Activated CD8-positive, alpha-beta memory T cell treated with anti-CD3 and anti-CD28 coated beads for 24 hours (primary cell): ENCODE data around the gene TINAGL1.
A peak's percentile ranks its signal among the peaks of the same experiment; 100 is the strongest.

Experiments used
- DNase-seq: peaks from one replicate; pipeline ENCODE4 v3.0.0-alpha.2; 2020

Gene TINAGL1

GRCh38 chr1:31609514-31610118 lies 33.3 kb downstream of the TINAGL1 start:
- no peak for DNase-seq

- DNase-seq, result peak; percentile 53
These were observed 38.2 kb downstream of the TINAGL1 start for GRCh38 chr1:31614414-31615005.

GRCh38 chr1:31615414-31615813 lies 39.1 kb downstream of the TINAGL1 start:
- no peak for DNase-seq

DNA sequence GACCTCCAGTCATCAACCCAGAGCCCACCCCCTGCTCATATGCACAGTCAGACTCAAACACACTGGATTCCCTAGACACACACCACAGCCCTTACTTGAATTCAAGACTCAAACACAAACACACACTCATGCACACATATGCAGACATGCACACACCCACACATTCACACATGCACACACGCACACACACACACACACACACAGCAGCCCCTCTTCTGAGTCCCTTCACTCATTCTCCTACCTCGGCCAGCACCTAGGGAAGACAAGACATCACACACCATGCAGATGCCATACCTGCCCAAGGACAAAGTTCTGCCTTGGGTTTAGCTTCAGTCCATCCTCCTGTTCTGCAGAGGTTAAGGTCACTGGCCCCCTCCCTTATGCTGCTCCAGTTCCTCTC lies 39.6 kb downstream of the TINAGL1 start:
- DNase-seq, result no peak

DNA sequence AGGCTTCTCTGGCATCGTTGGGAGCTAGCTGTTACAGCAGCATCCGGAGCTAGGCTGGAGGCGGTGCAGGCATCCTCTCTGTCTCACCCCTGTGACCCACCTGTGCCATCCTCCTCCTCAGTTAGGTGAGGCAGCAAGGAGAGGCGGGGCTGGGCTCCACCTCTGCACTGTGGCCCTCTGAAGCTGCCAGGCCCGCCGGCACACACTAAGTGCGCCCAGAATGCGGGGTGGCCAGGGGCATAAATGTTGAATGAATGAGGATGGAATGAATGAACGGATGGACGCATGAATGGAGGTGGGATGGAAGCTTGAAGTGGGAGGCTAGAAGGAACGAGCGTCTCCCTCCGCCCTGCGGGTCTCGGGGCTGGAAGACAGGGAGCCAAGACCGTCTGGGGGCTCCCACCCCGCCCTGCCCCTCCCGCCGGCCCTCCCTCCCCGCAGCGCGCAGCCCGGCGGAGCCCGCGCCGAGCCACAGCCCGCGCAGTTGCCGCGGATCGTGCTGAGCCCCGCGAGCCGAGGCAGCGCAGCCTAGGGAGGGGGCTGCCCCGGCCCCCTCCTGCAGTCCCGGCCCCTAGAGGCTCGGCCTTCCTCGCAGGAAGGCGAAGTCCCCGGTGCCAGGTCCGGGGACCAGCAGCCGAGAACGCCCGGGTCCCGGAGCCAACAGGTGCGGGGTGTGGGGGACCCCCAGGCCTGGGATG lies 41.1 kb downstream of the TINAGL1 start, which contains the start of gene HCRTR1:
Gene HCRTR1, plus strand, starts transcription at position 472 of the 698 bp plus-strand sequence. CDS start 1,504 bp downstream, outside the sequence.
- no peak for DNase-seq

- peak; percentile 81 for DNase-seq
These were observed 41.8 kb downstream of the TINAGL1 start for GRCh38 chr1:31617916-31618746.

GRCh38 chr1:31618916-31619846 lies 42.9 kb downstream of the TINAGL1 start:
- DNase-seq, result peak; percentile 53

DNA sequence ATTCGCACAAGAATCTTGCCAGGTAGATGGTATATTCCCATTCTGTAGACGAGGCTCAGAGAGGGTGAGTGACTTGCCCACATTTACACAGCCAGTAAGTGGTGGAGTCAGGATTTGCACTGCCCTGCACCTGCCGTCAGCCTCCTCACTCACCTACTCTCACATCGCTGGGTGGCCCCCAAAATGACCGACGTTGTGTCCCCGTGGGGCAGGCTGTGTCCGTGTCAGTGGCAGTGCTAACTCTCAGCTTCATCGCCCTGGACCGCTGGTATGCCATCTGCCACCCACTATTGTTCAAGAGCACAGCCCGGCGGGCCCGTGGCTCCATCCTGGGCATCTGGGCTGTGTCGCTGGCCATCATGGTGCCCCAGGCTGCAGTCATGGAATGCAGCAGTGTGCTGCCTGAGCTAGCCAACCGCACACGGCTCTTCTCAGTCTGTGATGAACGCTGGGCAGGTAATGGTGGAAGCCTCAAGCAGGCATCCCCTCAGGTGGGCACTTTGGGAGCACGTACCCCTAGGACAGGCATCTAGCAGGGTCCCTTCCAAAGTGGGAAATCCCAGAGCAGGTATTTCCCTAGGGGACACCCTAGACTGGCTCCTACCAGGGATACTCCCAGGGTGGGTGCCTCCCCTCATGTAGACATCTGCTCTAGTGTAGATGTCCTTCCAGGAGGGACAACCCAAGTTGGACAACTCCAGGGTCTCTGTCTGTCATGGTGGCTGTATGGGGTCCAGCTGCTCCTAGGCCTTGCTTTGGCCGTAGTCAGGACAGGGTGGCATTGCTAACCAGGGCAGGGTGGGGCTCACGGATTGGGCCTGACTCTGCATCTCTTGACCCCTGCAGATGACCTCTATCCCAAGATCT lies 44.5 kb downstream of the TINAGL1 start:
- peak; percentile 47 for DNase-seq

DNA sequence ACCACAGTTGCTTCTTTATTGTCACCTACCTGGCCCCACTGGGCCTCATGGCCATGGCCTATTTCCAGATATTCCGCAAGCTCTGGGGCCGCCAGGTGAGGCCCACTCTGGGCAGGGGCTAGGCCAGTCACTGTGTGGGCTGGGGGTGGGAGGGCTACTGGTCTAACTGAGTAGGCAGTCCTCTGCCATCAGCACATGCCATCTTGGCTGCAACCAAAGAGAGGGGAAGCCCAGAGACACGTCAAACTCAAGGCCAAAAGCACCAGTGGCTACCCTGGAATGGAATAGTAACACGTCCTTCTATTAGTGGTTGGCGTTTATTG lies 45.1 kb downstream of the TINAGL1 start:
- no peak for DNase-seq

DNA sequence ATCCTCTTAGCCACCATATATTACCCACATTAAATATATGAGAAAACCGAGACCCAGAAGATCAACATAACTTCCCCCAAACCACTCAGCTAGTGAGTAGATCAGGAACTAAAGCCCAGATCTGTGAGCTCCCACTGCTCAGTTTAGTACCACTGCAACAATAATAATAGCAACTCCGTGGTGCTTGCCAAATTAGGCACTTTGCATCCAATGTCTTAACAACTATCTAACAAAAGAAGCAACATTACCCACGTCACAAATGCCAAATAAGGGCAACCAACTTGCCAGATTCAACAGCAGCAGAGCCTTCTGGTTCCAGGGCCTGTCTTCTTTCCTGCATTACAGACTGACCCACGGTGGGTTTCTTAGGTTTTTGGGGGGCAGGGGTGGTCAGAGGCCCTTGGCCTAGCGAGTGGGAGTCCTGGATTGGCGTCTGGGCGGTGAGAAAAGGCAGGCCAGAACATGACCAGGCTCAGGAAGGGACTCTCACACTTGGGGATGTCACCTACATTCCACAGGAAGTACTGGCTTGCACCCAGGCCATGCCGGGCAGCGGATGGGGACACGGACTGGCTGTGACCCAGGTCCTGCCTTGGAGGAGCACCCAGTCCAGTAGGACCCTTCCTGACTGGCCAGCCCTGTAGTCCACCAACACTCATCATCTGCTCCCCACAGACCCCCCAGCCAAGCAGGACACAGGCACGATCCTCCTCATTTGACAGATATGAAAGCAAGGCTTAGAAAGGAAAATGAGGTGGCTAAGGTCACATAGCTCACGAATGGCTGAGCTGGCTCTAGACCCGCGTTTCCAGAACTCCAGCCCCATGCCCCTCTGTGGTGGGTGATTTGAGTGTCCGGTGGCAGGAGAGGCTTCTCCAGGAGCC lies 45.8 kb downstream of the TINAGL1 start:
- no peak for DNase-seq

GRCh38 chr1:31623365-31623764 lies 47.0 kb downstream of the TINAGL1 start:
- no peak for DNase-seq

DNA sequence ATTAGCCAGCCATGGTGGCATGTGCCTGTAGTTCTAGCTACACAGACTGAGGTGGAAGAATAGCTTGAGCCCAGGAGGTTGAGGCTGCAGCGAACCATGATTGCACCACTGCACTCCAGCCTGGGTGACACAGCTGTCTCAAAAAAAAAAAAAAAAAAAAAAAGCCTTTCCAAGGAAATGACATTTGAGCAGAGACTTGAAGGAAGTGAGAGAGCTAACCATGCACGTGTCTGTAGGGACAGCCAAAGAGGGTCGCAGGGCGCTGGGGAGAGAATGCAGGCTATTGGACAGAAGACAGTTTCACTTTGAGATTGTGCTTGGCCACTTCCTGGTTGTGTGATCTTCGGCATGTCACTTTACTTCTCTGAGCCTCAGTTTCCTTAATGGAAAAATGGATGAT lies 48.0 kb downstream of the TINAGL1 start:
- DNase-seq, result no peak

GRCh38 chr1:31624731-31625514 lies 48.6 kb downstream of the TINAGL1 start:
- DNase-seq, result no peak

DNA sequence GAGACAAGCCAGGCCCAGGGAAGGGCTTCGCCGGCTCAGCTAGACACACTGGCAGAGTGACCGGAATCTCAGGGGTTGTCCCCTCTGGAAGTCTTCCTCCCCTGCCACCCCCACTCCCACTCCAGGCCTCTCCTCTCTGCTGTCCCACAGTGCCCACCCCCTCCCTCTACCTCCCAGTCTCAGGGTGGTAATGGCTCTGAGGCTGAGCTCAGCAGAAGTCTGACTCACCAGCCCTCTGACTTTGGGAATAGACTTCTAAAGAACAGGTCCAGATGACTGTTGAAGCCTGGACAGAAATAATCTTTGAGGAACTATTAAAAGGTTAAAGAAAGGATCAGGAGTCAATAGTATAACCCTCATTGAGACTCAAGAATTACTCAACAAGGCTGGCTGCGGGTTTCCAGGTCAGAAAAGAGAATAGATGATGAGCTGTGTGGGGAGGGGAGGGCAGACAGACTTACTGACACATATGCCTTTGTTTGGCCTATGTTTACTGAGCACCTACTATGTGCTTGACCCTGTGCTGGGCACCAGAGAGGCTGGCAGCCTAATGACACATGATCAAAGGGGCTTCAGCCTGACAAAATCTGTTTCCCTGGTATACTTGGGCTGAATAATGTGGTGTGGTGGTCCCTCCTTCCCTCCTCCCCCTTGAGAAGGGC lies 49.4 kb downstream of the TINAGL1 start:
- no peak for DNase-seq

DNA sequence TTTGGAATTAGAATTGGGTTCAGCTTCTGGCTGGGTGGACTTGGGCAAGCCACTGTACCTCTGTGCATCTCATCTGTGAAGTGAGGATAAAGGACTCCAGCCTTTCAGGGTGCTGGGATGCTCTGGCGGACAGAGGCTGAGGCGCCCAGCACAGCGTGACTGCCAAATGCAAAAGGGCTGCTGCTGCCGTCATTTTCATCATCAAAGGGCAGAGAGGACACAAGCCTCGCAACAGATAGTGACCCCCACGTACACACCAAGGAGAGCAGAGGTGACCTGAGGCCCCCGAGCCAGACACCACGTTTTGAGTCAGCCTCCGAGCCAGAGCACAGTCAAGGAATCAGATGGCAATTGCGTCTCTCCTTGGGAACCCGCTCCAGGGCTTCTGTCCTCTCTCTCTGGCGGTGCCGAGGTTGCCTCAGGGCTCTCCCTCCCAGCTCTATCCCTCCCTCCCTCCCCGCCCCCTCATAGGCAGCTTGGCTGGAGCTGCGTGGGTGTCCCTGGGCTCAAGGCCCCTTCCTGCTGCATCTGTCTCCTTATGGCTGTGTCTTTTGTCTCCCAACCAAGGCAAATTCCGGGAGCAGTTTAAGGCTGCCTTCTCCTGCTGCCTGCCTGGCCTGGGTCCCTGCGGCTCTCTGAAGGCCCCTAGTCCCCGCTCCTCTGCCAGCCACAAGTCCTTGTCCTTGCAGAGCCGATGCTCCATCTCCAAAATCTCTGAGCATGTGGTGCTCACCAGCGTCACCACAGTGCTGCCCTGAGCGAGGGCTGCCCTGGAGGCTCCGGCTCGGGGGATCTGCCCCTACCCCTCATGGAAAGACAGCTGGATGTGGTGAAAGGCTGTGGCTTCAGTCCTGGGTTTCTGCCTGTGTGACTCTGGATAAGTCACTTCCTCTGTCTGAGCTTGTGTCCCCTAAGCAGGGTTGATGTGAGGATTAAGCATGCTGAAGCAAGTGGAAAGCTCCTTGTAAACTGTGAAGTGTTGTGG lies 50.2 kb downstream of the TINAGL1 start:
- DNase-seq, result no peak

GRCh38 chr1:31627301-31627929 lies 51.1 kb downstream of the TINAGL1 start:
- no peak for DNase-seq

GRCh38 chr1:31627930-31628559 lies 51.7 kb downstream of the TINAGL1 start:
- DNase-seq, result no peak
